ENCODE results near the gene ARID3A.
A peak's percentile ranks its signal among the peaks of the same experiment; 100 is the strongest.

Gene ARID3A

DNA sequence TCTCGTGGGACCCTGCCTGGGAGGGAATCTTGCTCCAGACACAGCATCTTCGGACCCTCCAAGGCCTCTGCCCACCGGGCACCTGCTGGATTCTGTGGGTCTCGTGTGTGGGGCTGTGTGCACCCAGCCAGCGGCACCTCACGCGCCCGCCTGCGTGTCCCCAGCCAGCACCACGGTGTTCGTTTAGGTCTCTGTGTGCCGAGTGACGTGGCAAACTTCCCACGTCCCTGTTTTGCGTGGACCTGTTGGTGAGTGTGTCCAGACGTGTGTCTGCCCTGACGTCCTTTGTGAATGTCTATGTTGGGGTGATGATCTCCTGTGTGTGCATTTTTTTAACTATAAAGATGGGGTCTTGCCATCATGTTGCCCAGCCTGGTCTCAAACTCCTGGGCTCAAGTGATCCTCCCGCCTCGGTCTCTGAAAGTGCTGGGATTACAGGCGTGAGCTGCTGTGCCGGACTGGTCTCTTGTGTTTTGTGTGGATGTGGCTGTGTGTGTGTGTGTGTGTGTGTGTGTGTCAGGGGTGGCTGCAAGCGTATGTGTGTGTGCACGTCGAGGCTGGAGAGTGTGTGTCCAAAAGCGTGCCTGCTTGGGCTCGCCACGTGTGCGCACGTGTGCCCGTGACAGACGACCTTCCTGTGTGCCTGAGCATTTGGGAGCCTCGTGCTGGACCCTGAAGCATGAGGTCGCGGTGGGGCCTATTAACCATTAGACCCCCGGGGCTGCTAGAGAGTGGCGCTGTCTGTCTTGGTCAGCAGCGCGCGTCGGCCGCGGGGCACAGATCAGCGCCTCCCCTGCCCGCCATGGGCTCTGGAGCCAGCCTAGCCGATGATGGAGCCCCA, 15.7 kb downstream of the ARID3A start:
- H3K4me2 ChIP-seq (ENCODE audit: insufficient read depth, low read length, poor library complexity, severe bottlenecking): no peak overlapping the region
- no peaks in the 10 kb centered on the region for H3K27me3 ChIP-seq (ENCODE audit: control insufficient read depth in 3 of 3, insufficient read depth in 3 of 3, low read depth in 1 of 3, low read length in 3 of 3)
- no peak overlapping the region for H2BK12ac ChIP-seq (ENCODE audit: low read length)
- no peak overlapping the region for H3K4ac ChIP-seq (ENCODE audit: low read length)
- H3K79me1 ChIP-seq (ENCODE audit: low read depth, low read length): peaks cover 52% of the 10 kb centered on the region
- H2AFZ ChIP-seq (ENCODE audit: low read length): no peak overlapping the region
- no peak for DNase-seq (ENCODE audit: low spot score)
- no peak overlapping the region for H3K4me3 ChIP-seq (ENCODE audit: low read length in 2 of 2)
- peaks cover 0 to 9% of the 10 kb centered on the region in 2 donors for H3K4me1 ChIP-seq (ENCODE audit: control insufficient read depth in 2 of 2, insufficient read depth in 1 of 2, low read depth in 1 of 2, low read length in 2 of 2)
- no CpG with 5 or more reads among the region's 45 CpGs for WGBS, 2 donors (ENCODE audit: extremely low coverage in 2 of 2, insufficient read length in 2 of 2, insufficient replicate concordance in 1 of 2)
- H3K36me3 ChIP-seq (replicated peaks in 1 of 2; ENCODE audit: control insufficient read depth in 2 of 2, insufficient read depth in 2 of 2, low read length in 2 of 2): peaks cover 35 to 67% of the 10 kb centered on the region in 2 donors
- peak overlapping the region; percentile 94 for H3K14ac ChIP-seq (ENCODE audit: low read length)
- H2BK5ac ChIP-seq (ENCODE audit: low read length): peak overlapping the region; percentile 60
- H4K91ac ChIP-seq (ENCODE audit: low read depth, low read length, poor library complexity): no peak overlapping the region
- no peak overlapping the region for H3K9ac ChIP-seq (ENCODE audit: low read depth, low read length, poor library complexity)
- H3K9me3 ChIP-seq (replicated peaks in 1 of 2; ENCODE audit: control insufficient read depth in 2 of 2, insufficient read depth in 1 of 2, low read depth in 1 of 2, low read length in 2 of 2): peaks cover 0 to 8% of the 10 kb centered on the region in 2 donors
- peak overlapping the region; percentile 80 for H3K18ac ChIP-seq (ENCODE audit: low read length)
- H2AK5ac ChIP-seq (ENCODE audit: low read depth, low read length): no peak overlapping the region
- no peak overlapping the region for H2BK120ac ChIP-seq (ENCODE audit: low read depth, low read length)
- H2BK15ac ChIP-seq (ENCODE audit: low read length): no peak overlapping the region
- H3K23ac ChIP-seq (ENCODE audit: low read depth, low read length, poor library complexity): peak overlapping the region; percentile 3
- H3K27ac ChIP-seq (replicated peaks; ENCODE audit: low read length): no peak overlapping the region
- no peak overlapping the region for H4K8ac ChIP-seq (ENCODE audit: low read depth, low read length)

DNA sequence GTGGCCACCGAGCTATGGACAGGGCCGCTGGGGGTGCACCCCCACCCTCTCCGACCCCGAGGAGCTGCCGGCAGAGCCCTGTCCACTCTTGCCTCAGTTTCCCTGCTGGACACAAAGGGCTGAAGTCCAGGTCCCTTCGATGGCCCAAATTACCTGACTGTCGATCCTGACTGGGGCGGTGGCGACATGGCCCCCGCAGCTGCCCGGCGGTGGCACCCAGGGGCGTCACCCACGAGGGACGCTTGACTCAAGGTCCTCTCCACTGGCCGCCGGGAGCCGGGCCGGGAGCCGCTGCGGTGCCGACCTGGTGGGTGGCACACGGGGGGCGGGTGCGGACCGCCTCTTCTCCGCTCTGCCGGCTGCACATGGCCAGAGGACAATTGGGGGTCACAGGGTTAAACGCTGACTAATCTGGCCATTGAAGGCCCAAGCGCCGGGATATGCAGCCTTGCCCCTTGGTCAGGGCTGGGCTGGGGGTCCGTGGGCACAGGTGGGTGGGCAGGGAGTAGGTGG, 16.4 kb downstream of the ARID3A start:
- Histone ChIP-seq H3K9ac (ENCODE audit: low read depth, low read length, poor library complexity) (peak overlapping the region; percentile 12), H3K9me3 (replicated peaks in 1 of 2; ENCODE audit: control insufficient read depth in 2 of 2, insufficient read depth in 1 of 2, low read depth in 1 of 2, low read length in 2 of 2) (peaks cover 0 to 7% of the 10 kb centered on the region in 2 donors), H3K23ac (ENCODE audit: low read depth, low read length, poor library complexity) (peak overlapping the region; percentile 55), H3K4me2 (ENCODE audit: insufficient read depth, low read length, poor library complexity, severe bottlenecking) (peak overlapping the region; percentile 14), H2BK120ac (ENCODE audit: low read depth, low read length) (no peak overlapping the region), H2BK12ac (ENCODE audit: low read length) (no peak overlapping the region), H3K18ac (ENCODE audit: low read length) (peak overlapping the region; percentile 80), H2BK5ac (ENCODE audit: low read length) (peak overlapping the region; percentile 60), H2AK5ac (ENCODE audit: low read depth, low read length) (peak overlapping the region; percentile 46), H3K14ac (ENCODE audit: low read length) (no peak overlapping the region), H2BK15ac (ENCODE audit: low read length) (no peak overlapping the region), H4K91ac (ENCODE audit: low read depth, low read length, poor library complexity) (no peak overlapping the region), H4K8ac (ENCODE audit: low read depth, low read length) (no peak overlapping the region), H3K79me1 (ENCODE audit: low read depth, low read length) (peaks cover 51% of the 10 kb centered on the region), H3K4me1 (ENCODE audit: control insufficient read depth in 2 of 2, insufficient read depth in 1 of 2, low read depth in 1 of 2, low read length in 2 of 2) (peaks cover 0 to 9% of the 10 kb centered on the region in 2 donors), H3K27ac (replicated peaks; ENCODE audit: low read length) (no peak overlapping the region), H2AFZ (ENCODE audit: low read length) (no peak overlapping the region), H3K4me3 (ENCODE audit: low read length in 2 of 2) (no peak overlapping the region), H3K27me3 (ENCODE audit: control insufficient read depth in 3 of 3, insufficient read depth in 3 of 3, low read depth in 1 of 3, low read length in 3 of 3) (no peaks in the 10 kb centered on the region), H3K4ac (ENCODE audit: low read length) (no peak overlapping the region), H3K36me3 (replicated peaks in 1 of 2; ENCODE audit: control insufficient read depth in 2 of 2, insufficient read depth in 2 of 2, low read length in 2 of 2) (peaks cover 33 to 66% of the 10 kb centered on the region in 2 donors)
- no CpG with 5 or more reads among the region's 32 CpGs for WGBS, 2 donors (ENCODE audit: extremely low coverage in 2 of 2, insufficient read length in 2 of 2, insufficient replicate concordance in 1 of 2)
- no peak for DNase-seq (ENCODE audit: low spot score)

DNA sequence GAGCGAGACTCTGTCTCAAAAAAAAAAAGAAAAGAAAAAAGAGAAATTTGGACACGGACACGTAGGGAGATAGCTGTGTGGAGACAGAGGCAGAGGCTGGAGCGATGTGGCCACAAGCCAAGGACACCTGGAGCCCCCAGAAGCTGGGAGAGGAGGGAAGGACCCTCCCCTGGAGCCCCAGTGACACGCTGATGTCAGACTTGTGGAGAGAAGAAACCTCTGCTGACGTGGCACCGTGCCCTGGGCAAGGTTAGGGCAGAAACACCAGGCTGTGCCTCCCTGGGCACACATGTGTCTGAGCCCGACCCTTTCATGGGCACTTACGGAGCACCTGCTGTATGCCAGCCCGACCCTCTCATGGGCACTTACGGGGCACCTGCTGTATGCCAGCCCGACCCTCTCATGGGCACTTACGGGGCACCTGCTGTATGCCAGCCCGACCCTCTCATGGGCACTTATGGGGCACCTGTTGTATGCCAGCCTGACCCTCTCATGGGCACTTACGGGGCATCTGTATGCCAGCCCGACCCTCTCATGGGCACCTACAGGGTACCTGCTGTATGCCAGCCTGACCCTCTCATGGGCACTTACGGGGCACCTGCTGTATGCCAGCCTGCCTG, 17.8 kb downstream of the ARID3A start:
- H3K18ac ChIP-seq (ENCODE audit: low read length): peak overlapping the region; percentile 76
- H2AK5ac ChIP-seq (ENCODE audit: low read depth, low read length): peak overlapping the region; percentile 21
- H3K14ac ChIP-seq (ENCODE audit: low read length): no peak overlapping the region
- H3K27me3 ChIP-seq (ENCODE audit: control insufficient read depth in 3 of 3, insufficient read depth in 3 of 3, low read depth in 1 of 3, low read length in 3 of 3): no peaks in the 10 kb centered on the region
- H2AFZ ChIP-seq (ENCODE audit: low read length): no peak overlapping the region
- H3K27ac ChIP-seq (replicated peaks; ENCODE audit: low read length): no peak overlapping the region
- H2BK12ac ChIP-seq (ENCODE audit: low read length): no peak overlapping the region
- peak overlapping the region; percentile 17 for H4K8ac ChIP-seq (ENCODE audit: low read depth, low read length)
- peak overlapping the region; percentile 60 for H3K9ac ChIP-seq (ENCODE audit: low read depth, low read length, poor library complexity)
- DNase-seq (ENCODE audit: low spot score): no peak
- H3K23ac ChIP-seq (ENCODE audit: low read depth, low read length, poor library complexity): peak overlapping the region; percentile 93
- no peak overlapping the region for H2BK120ac ChIP-seq (ENCODE audit: low read depth, low read length)
- H3K4me2 ChIP-seq (ENCODE audit: insufficient read depth, low read length, poor library complexity, severe bottlenecking): no peak overlapping the region
- no peak overlapping the region for H2BK15ac ChIP-seq (ENCODE audit: low read length)
- H2BK5ac ChIP-seq (ENCODE audit: low read length): no peak overlapping the region
- H3K4me1 ChIP-seq (ENCODE audit: control insufficient read depth in 2 of 2, insufficient read depth in 1 of 2, low read depth in 1 of 2, low read length in 2 of 2): peaks cover 0 to 9% of the 10 kb centered on the region in 2 donors
- H3K4me3 ChIP-seq (ENCODE audit: low read length in 2 of 2): no peak overlapping the region
- no peak overlapping the region for H4K91ac ChIP-seq (ENCODE audit: low read depth, low read length, poor library complexity)
- H3K79me1 ChIP-seq (ENCODE audit: low read depth, low read length): peaks cover 50% of the 10 kb centered on the region
- H3K36me3 ChIP-seq (replicated peaks in 1 of 2; ENCODE audit: control insufficient read depth in 2 of 2, insufficient read depth in 2 of 2, low read length in 2 of 2): peaks cover 29 to 67% of the 10 kb centered on the region in 2 donors
- no peak overlapping the region for H3K4ac ChIP-seq (ENCODE audit: low read length)
- no CpG with 5 or more reads among the region's 17 CpGs for WGBS, 2 donors (ENCODE audit: extremely low coverage in 2 of 2, insufficient read length in 2 of 2, insufficient replicate concordance in 1 of 2)
- H3K9me3 ChIP-seq (replicated peaks in 1 of 2; ENCODE audit: control insufficient read depth in 2 of 2, insufficient read depth in 1 of 2, low read depth in 1 of 2, low read length in 2 of 2): peaks cover 0 to 5% of the 10 kb centered on the region in 2 donors

DNA sequence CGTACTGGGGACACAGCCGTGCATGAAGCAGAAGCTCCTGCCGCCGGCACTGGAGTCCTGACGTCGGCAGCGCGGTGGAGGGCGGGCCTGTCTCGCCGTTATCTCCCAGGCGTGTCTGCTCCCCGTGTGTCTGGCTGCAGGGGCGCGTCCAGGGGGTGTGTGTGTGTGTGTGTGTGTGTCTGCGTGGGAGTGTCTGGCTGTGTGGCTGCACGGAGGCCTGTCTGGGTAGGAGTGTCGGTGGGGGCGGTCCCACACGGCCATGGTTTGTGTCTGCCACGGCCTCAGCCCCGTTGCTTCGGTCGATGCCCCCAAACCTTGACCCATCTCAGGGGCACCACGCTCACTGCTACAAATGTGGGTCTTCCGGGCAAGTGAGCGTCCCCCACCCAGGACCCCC, 18.3 kb downstream of the ARID3A start:
- Histone ChIP-seq H2BK120ac (ENCODE audit: low read depth, low read length) (no peak overlapping the region), H3K4me3 (ENCODE audit: low read length in 2 of 2) (no peak overlapping the region), H2BK5ac (ENCODE audit: low read length) (no peak overlapping the region), H3K4me1 (ENCODE audit: control insufficient read depth in 2 of 2, insufficient read depth in 1 of 2, low read depth in 1 of 2, low read length in 2 of 2) (peaks cover 0 to 9% of the 10 kb centered on the region in 2 donors), H3K23ac (ENCODE audit: low read depth, low read length, poor library complexity) (peak overlapping the region; percentile 93), H3K27ac (replicated peaks; ENCODE audit: low read length) (no peak overlapping the region), H4K91ac (ENCODE audit: low read depth, low read length, poor library complexity) (no peak overlapping the region), H3K9ac (ENCODE audit: low read depth, low read length, poor library complexity) (peak overlapping the region; percentile 60), H2AK5ac (ENCODE audit: low read depth, low read length) (peak overlapping the region; percentile 21), H3K4ac (ENCODE audit: low read length) (no peak overlapping the region), H2AFZ (ENCODE audit: low read length) (no peak overlapping the region), H3K79me1 (ENCODE audit: low read depth, low read length) (peaks cover 50% of the 10 kb centered on the region), H3K27me3 (ENCODE audit: control insufficient read depth in 3 of 3, insufficient read depth in 3 of 3, low read depth in 1 of 3, low read length in 3 of 3) (no peaks in the 10 kb centered on the region), H3K18ac (ENCODE audit: low read length) (peak overlapping the region; percentile 76), H3K36me3 (replicated peaks in 1 of 2; ENCODE audit: control insufficient read depth in 2 of 2, insufficient read depth in 2 of 2, low read length in 2 of 2) (peaks cover 29 to 64% of the 10 kb centered on the region in 2 donors), H3K14ac (ENCODE audit: low read length) (no peak overlapping the region), H3K9me3 (replicated peaks in 1 of 2; ENCODE audit: control insufficient read depth in 2 of 2, insufficient read depth in 1 of 2, low read depth in 1 of 2, low read length in 2 of 2) (peaks cover 0 to 5% of the 10 kb centered on the region in 2 donors), H3K4me2 (ENCODE audit: insufficient read depth, low read length, poor library complexity, severe bottlenecking) (no peak overlapping the region), H4K8ac (ENCODE audit: low read depth, low read length) (peak overlapping the region; percentile 17), H2BK12ac (ENCODE audit: low read length) (peak overlapping the region; percentile 10), H2BK15ac (ENCODE audit: low read length) (peak overlapping the region; percentile 67)
- WGBS, 2 donors (ENCODE audit: extremely low coverage in 2 of 2, insufficient read length in 2 of 2, insufficient replicate concordance in 1 of 2): no CpG with 5 or more reads among the region's 27 CpGs
- DNase-seq (ENCODE audit: low spot score): no peak

Data from neuronal stem cell (in vitro differentiated cells).